Erythroblast (primary cell): ENCODE measurements around the gene THSD4.

ENCODE experiments used
- GATA1 ChIP-seq: IDR thresholded peaks from 2 replicates; pipeline ENCODE4 v1.6.1; 2011; ENCODE audit warnings: low read depth, mild to moderate bottlenecking, control low read depth, low read length, moderate library complexity
- POLR2A ChIP-seq: IDR thresholded peaks from 2 replicates; pipeline ENCODE4 v1.6.1; 2011; ENCODE audit warnings: mild to moderate bottlenecking, low read length

- no peak for TF ChIP-seq POLR2A
- no peak for TF ChIP-seq GATA1
Measured at GRCh38 chr15:71699977-71700376, 584.7 kb downstream of the THSD4 start.
